Measurements from ENCODE around the gene SKI.

- TF ChIP-seq CTCF (IDR thresholded peaks at IDR 0.05) (no peak), POLR2A (IDR thresholded peaks at IDR 0.05) (no peak)
Measured at GRCh38 chr1:2279210-2279639, 51.1 kb downstream of the SKI start.
